ENCODE results near the gene MRPS35. TPM values are rescaled to one million over a fixed set of nuclear protein-coding genes. Genes with fewer than 3 reads are reported as not detected.

The MRPS35 gene
- total and polyA plus RNA-seq, 2 donors (not counting 1 experiment from before 2014, with no cell fraction given): 17.4 to 24.5 TPM

GRCh38 chr12:27782481-27782880 is 71.8 kb downstream of the MRPS35 start:
- Histone ChIP-seq H3K27me3 (replicated peaks in 1 of 4; ENCODE audit: control extremely low read depth in 1 of 4, control insufficient read depth in 3 of 4, insufficient read depth in 4 of 4, low read length in 3 of 4) (no peaks in the 10 kb centered on the region), H4K20me1 (ENCODE audit: control insufficient read depth, insufficient read depth, low read length, poor library complexity, severe bottlenecking) (no peaks in the 10 kb centered on the region), H3K9ac (ENCODE audit: low read length) (no peak overlapping the region), H3K36me3 (replicated peaks in 1 of 2; ENCODE audit: control extremely low read depth in 1 of 2, control insufficient read depth in 1 of 2, extremely low read depth in 1 of 2, insufficient read depth in 2 of 2, low read length in 1 of 2) (no peaks in the 10 kb centered on the region), H3K9me3 (ENCODE audit: control extremely low read depth in 1 of 3, control insufficient read depth in 2 of 3, insufficient read depth in 1 of 3, low read length in 2 of 3) (no peaks in the 10 kb centered on the region), H3K27ac (ENCODE audit: low read length in 2 of 2) (no peak overlapping the region), H3K79me2 (ENCODE audit: control insufficient read depth, insufficient read depth, low read length) (peaks cover 29% of the 10 kb centered on the region), H3K4me3 (ENCODE audit: control extremely low read depth in 1 of 5, extremely low read depth in 1 of 5, insufficient read depth in 1 of 5, low read depth in 2 of 5, low read length in 4 of 5) (no peak overlapping the region), H2AFZ (ENCODE audit: insufficient read depth, low read depth, low read length, poor library complexity, severe bottlenecking) (no peak overlapping the region), H3K4me2 (replicated peaks; ENCODE audit: low read depth, low read length, poor library complexity, severe bottlenecking) (no peak overlapping the region), H3K4me1 (ENCODE audit: control insufficient read depth in 2 of 2, insufficient read depth in 2 of 2, low read length in 2 of 2) (peaks cover 11 to 15% of the 10 kb centered on the region in 2 donors)
- POLR2A ChIA-PET: no interaction called here
- CTCF ChIA-PET: no interaction called here
- TF ChIP-seq CTCF (IDR thresholded peaks at IDR 0.05): no peak
- no peak for DNase-seq
- Mint-ChIP-seq H3K27ac (no peak overlapping the region), H3K4me3 (peak overlapping the region; percentile 48), H3K9me3 (ENCODE audit: insufficient read depth) (no peaks in the 10 kb centered on the region), H3K27me3 (no peaks in the 10 kb centered on the region), H3K4me1 (peaks cover 35% of the 10 kb centered on the region)
- no peak for ATAC-seq (ENCODE audit: low read depth)
- intact Hi-C loops (cut with micrococcal nuclease): loop anchor here (10.0 kb wide), 1 partner anchor 258 kb away; the partner anchor contains the start of gene PPFIBP1
- WGBS (ENCODE audit: insufficient coverage): no CpG with 5 or more reads among the region's 1 CpG

- no peak for TF ChIP-seq CTCF (IDR thresholded peaks at IDR 0.05)
- no peak for TF ChIP-seq EZH2 (IDR thresholded peaks at IDR 0.05; ENCODE audit: borderline replicate concordance, insufficient read depth, low read depth, low read length, poor library complexity, severe bottlenecking)
- Histone ChIP-seq H3K4me1 (ENCODE audit: control insufficient read depth in 2 of 2, insufficient read depth in 2 of 2, low read length in 2 of 2) (peaks cover 3% of the 10 kb centered on the region in 2 donors), H3K79me2 (ENCODE audit: control insufficient read depth, insufficient read depth, low read length) (peaks cover 30% of the 10 kb centered on the region), H3K4me3 (ENCODE audit: control extremely low read depth in 1 of 5, extremely low read depth in 1 of 5, insufficient read depth in 1 of 5, low read depth in 2 of 5, low read length in 4 of 5) (no peak overlapping the region), H3K9me3 (ENCODE audit: control extremely low read depth in 1 of 3, control insufficient read depth in 2 of 3, insufficient read depth in 1 of 3, low read length in 2 of 3) (no peaks in the 10 kb centered on the region), H3K4me2 (replicated peaks; ENCODE audit: low read depth, low read length, poor library complexity, severe bottlenecking) (no peak overlapping the region), H4K20me1 (ENCODE audit: control insufficient read depth, insufficient read depth, low read length, poor library complexity, severe bottlenecking) (peaks cover 5% of the 10 kb centered on the region), H2AFZ (ENCODE audit: insufficient read depth, low read depth, low read length, poor library complexity, severe bottlenecking) (no peak overlapping the region), H3K27me3 (replicated peaks in 1 of 4; ENCODE audit: control extremely low read depth in 1 of 4, control insufficient read depth in 3 of 4, insufficient read depth in 4 of 4, low read length in 3 of 4) (no peaks in the 10 kb centered on the region), H3K9ac (ENCODE audit: low read length) (no peak overlapping the region), H3K27ac (ENCODE audit: low read length in 2 of 2) (no peak overlapping the region), H3K36me3 (replicated peaks in 1 of 2; ENCODE audit: control extremely low read depth in 1 of 2, control insufficient read depth in 1 of 2, extremely low read depth in 1 of 2, insufficient read depth in 2 of 2, low read length in 1 of 2) (peaks cover 0 to 4% of the 10 kb centered on the region in 2 experiments)
- intact Hi-C loops (cut with micrococcal nuclease): loop anchor here (10.0 kb wide), 1 partner anchor 261 kb away; the partner anchor contains the start of gene PPFIBP1
- Mint-ChIP-seq H3K27ac (no peak overlapping the region), H3K4me1 (peaks cover 28% of the 10 kb centered on the region), H3K9me3 (ENCODE audit: insufficient read depth) (no peaks in the 10 kb centered on the region), H3K4me3 (no peak overlapping the region), H3K27me3 (no peaks in the 10 kb centered on the region)
- ChIA-PET CTCF (no interaction called here), POLR2A (no interaction called here)
- DNase-seq: no peak
- ATAC-seq (ENCODE audit: low read depth): no peak
- 83% methylated on average over 1 of the region's 3 CpGs for WGBS (ENCODE audit: insufficient coverage)
Observed at GRCh38 chr12:27785882-27786570, 75.4 kb downstream of the MRPS35 start.
